Stimulated activated CD8-positive, alpha-beta memory T cell treated with anti-CD3 and anti-CD28 coated beads, Interleukin-15, amount 100 ng/mL, for 4 hours (primary cell): ENCODE results near the gene HDAC4.
A peak's percentile ranks its signal among the peaks of the same experiment; 100 is the strongest.

Experiments used
- DNase-seq, 2 donors: peaks; one replicate each; pipeline ENCODE4 v3.0.0-alpha.2; 2020; ENCODE audit warnings: low read depth in 2 of 2

The HDAC4 gene

GRCh38 chr2:239327536-239328350 lies 73.1 kb downstream of the HDAC4 start:
- no peak for DNase-seq

- DNase-seq = peak; percentile 28 to 55
Observed at GRCh38 chr2:239326831-239327535, 73.8 kb downstream of the HDAC4 start.

- no peak for DNase-seq
Observed at GRCh38 chr2:239324456-239324855, 76.4 kb downstream of the HDAC4 start.

GRCh38 chr2:239323447-239323846 lies 77.4 kb downstream of the HDAC4 start:
- DNase-seq = no peak

GRCh38 chr2:239322416-239323086 lies 78.3 kb downstream of the HDAC4 start:
- no peak for DNase-seq

GRCh38 chr2:239321596-239322415 lies 79.0 kb downstream of the HDAC4 start:
- peak; percentile 18 to 21 for DNase-seq

GRCh38 chr2:239318790-239319661 lies 81.8 kb downstream of the HDAC4 start:
- DNase-seq = no peak

- DNase-seq = no peak
Observed at GRCh38 chr2:239318151-239318611, 82.6 kb downstream of the HDAC4 start.

GRCh38 chr2:239316562-239317465 lies 84.0 kb downstream of the HDAC4 start:
- no peak for DNase-seq

GRCh38 chr2:239315308-239315707 lies 85.5 kb downstream of the HDAC4 start:
- DNase-seq = no peak

GRCh38 chr2:239313776-239314175 lies 87.0 kb downstream of the HDAC4 start:
- DNase-seq = no peak

- DNase-seq = no peak
Observed at GRCh38 chr2:239312741-239313667, 87.8 kb downstream of the HDAC4 start.

GRCh38 chr2:239312081-239312511 lies 88.7 kb downstream of the HDAC4 start:
- DNase-seq = no peak

- no peak for DNase-seq
Observed at GRCh38 chr2:239311132-239312040, 89.4 kb downstream of the HDAC4 start.

- DNase-seq = no peak
Observed at GRCh38 chr2:239310401-239311061, 90.3 kb downstream of the HDAC4 start.

GRCh38 chr2:239309398-239310245 lies 91.2 kb downstream of the HDAC4 start:
- no peak for DNase-seq
